AG09319 (cell line): ENCODE measurements around the gene ZNHIT6.

Experiments
- DNase-seq: peaks from one replicate; pipeline ENCODE4 v3.0.0-alpha.2; 2010; ENCODE audit warnings: low read depth; ENCODE audit errors: extremely low read depth
- TF ChIP-seq, protein P1 (sequence below): IDR thresholded peaks from 2 replicates; pipeline ENCODE4 v1.5.1; 2011; ENCODE audit warnings: low read depth, mild to moderate bottlenecking, inconsistent platforms, low read length, moderate library complexity

Gene ZNHIT6, protein sequence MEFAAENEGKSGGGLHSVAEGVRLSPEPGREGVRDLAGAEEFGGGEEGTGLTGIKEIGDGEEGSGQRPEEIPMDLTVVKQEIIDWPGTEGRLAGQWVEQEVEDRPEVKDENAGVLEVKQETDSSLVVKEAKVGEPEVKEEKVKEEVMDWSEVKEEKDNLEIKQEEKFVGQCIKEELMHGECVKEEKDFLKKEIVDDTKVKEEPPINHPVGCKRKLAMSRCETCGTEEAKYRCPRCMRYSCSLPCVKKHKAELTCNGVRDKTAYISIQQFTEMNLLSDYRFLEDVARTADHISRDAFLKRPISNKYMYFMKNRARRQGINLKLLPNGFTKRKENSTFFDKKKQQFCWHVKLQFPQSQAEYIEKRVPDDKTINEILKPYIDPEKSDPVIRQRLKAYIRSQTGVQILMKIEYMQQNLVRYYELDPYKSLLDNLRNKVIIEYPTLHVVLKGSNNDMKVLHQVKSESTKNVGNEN

DNA sequence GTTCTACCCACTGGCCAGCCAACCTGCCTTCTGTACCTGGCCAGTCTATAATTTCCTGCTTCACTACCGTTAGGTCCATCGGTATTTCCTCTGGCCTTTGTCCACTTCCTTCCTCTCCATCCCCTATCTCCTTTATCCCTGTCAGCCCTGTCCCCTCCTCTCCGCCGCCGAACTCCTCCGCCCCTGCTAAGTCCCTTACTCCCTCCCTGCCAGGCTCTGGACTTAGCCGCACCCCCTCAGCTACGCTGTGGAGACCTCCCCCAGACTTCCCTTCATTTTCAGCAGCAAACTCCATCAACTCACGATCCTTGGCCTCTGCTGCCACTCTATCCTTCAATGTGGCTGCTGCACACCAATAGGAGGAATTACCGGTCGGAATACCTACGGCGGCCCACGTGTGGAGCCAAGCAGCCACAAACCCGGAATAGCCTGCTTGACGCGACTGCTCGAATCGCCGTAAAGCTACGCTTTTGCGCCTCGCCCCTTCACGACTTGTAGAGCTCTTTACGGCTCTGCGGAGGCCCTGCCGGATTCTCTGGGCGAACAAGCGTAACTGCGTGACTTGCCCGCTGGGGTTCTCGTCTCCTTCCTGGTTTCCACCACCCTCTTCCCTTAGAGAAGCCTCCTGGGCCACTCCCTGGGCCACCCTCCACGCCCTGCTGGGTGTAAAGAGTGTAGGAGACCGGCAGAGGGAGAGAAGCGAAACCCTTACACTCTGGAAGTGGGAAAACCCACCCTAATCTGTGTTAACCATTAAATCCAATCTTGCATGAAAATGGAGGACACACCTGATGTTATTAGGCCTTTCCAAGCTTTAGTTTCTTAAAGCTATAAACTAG, at the start of gene ZNHIT6:
Gene ZNHIT6, minus strand, starts transcription at position 444 of the 839 bp plus-strand sequence. Its CDS starts 149 bp downstream, at position 295.
- peak; percentile 87 for DNase-seq
- TF ChIP-seq, protein P1, sequence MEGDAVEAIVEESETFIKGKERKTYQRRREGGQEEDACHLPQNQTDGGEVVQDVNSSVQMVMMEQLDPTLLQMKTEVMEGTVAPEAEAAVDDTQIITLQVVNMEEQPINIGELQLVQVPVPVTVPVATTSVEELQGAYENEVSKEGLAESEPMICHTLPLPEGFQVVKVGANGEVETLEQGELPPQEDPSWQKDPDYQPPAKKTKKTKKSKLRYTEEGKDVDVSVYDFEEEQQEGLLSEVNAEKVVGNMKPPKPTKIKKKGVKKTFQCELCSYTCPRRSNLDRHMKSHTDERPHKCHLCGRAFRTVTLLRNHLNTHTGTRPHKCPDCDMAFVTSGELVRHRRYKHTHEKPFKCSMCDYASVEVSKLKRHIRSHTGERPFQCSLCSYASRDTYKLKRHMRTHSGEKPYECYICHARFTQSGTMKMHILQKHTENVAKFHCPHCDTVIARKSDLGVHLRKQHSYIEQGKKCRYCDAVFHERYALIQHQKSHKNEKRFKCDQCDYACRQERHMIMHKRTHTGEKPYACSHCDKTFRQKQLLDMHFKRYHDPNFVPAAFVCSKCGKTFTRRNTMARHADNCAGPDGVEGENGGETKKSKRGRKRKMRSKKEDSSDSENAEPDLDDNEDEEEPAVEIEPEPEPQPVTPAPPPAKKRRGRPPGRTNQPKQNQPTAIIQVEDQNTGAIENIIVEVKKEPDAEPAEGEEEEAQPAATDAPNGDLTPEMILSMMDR: peak; percentile 34

DNA sequence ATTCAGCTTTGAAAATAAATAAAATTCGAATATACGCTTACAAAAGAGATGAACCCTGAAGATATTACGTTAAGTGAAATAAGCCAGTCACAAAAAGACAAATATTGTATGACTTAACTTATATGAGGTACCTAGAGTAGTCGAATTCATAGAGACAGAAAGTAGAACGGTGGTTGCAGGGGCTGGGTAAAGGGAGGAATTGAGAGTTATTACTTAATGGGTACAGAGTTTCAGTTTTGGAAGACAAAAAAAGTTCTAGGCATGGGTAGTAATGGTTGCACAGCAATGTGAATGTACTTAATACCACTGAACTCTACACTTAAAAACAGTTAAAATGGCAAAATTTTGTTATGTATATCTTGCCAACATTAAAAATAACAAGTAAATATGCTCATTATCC, 48.6 kb upstream of the ZNHIT6 start:
- no peak for DNase-seq
- TF ChIP-seq, protein P1: no peak

DNA sequence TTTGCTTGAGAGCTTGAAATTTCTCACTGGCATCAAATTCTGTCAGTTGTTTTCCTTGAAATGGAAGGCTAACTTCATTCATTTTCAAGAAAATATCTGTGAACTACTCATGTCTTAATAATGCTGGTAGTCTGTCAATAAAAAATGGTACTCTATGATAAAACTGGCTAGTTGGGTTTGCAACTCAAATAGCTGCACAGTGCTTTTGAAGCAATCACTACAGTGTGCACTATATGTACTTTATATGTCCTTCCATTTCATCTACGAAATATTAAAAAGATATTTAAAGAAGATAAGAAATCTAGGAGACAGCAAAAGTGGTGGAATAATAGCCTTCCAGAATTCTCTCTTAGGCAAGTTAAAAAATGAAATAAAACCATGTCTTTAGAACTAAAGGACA, 39.9 kb upstream of the ZNHIT6 start:
- DNase-seq: no peak
- TF ChIP-seq, protein P1: no peak

DNA sequence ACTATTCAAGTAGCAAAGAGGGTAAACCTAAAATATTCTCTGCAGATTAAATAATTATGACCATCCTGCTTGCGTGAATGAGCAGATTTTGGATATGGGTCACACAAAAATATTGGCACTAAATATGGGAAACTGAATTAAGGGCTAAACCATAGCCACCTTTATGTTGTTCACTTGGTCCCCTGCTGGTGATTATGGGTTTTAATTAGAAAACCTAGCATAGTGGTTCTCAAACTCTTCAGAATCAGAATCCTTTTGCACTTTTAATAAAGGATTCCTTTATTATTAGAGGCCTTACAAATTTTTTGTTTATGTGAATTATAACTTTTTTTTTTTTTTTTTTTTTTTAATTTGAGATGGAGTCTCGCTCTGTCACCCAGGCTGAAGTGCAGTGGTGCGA, 38.5 kb upstream of the ZNHIT6 start:
- TF ChIP-seq, protein P1: no peak
- DNase-seq: no peak

DNA sequence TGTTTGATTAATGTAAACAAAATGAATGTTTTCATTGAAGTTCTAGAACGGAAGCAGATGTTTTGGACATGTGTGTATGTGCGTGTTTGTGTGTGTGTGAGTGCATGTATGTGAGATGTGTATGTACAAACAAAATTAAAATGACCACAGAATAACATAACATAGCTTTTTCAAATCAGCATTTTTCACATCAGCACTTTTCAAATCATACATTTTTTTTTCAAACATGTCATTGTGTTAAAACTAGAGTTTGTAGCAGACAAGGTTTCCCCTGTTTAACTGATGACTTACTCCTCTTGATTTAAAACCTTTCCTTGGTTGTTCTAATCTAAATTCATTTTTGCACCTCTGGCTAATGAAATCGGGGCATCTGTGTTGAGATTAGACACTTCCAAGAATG, 35.6 kb upstream of the ZNHIT6 start:
- TF ChIP-seq, protein P1: no peak

DNA sequence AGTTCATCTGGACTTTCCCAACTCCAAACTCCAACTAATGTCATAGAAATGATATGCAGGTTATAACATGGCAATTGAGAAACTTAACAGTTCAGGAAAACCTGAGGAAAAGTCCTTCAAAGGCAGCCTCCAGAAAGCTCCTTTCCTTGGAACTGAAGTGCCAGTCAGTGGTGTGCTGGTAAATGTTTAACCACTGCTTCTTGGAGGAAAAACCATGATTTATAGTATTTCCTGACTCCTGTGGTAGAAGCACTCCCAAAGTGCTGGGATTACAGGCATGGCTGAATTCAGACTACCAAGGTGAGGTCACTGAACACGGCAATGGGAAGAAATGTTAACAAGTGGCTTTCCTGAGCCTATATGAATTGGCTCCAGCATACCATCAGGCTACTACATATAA, 26.7 kb upstream of the ZNHIT6 start:
- no peak for DNase-seq
- TF ChIP-seq, protein P1: no peak

More for the DNA sequence above, 35.6 kb upstream of the ZNHIT6 start:
- DNase-seq: no peak
